HEK293 (cell line): ENCODE data around the gene DCLK3.

Source experiments
- CTCF ChIA-PET: fragments of 350-600 bp; formaldehyde crosslinking; extraction: SDS; loops from one replicate; lab custom pipeline; 2021; ENCODE audit warnings: antibody characterized with exemption; lab: Yijun Ruan, JAX
- POLR2A ChIA-PET: fragments of 300-600 bp; formaldehyde crosslinking; extraction: SDS; loops from one replicate; lab custom pipeline; 2020; ENCODE audit warnings: antibody characterized with exemption, inconsistent platforms; lab: Yijun Ruan, JAX
- H3K27ac ChIP-seq: fragments of 200-500 bp; sonication (Bioruptor generic); 2 replicates; pipeline ENCODE4 v1.5.1; 2014; ENCODE audit warnings: low read depth, low read length, control low read depth, inconsistent platforms; ENCODE audit errors: extremely low read depth
- H3K36me3 ChIP-seq, 2 experiments: fragments of 200-500 bp in 1 of 2; sonication (Bioruptor generic) in 1 of 2; 1 replicate in 1 of 2; 2 replicates in 1 of 2; pipeline ENCODE4 v1.5.1; 2014 to 2017; ENCODE audit warnings: inconsistent platforms in 2 of 2, low read length in 2 of 2; ENCODE audit not compliant: control insufficient read depth in 2 of 2, insufficient read depth in 1 of 2
- H3K4me1 ChIP-seq: fragments of 200-500 bp; sonication (Bioruptor generic); 2 replicates; pipeline ENCODE4 v1.5.1; 2014; ENCODE audit warnings: mild to moderate bottlenecking, low read length, inconsistent platforms; ENCODE audit not compliant: control insufficient read depth, insufficient read depth
- H3K4me3 ChIP-seq: 2 replicates; pipeline ENCODE4 v1.5.1; 2011; ENCODE audit warnings: low read depth, mild to moderate bottlenecking, control low read depth, low read length, moderate library complexity
- H3K9me3 ChIP-seq: fragments of 200-500 bp; sonication (Bioruptor generic); 2 replicates; pipeline ENCODE4 v1.5.1; 2014; ENCODE audit warnings: low read depth, low read length, inconsistent platforms; ENCODE audit not compliant: control insufficient read depth, insufficient read depth
- BCL11B ChIP-seq: fragments of 450-650 bp; formaldehyde crosslinking; IDR thresholded peaks from 2 replicates; pipeline ENCODE4 v1.5.1; 2016; ENCODE audit warnings: low read depth, missing biosample characterization, missing genetic modification characterization
- KLF9 ChIP-seq: fragments of 450-650 bp; formaldehyde crosslinking; IDR thresholded peaks from 2 replicates; pipeline ENCODE4 v1.5.1; 2016; ENCODE audit warnings: missing biosample characterization, missing genetic modification characterization, low read depth
- MZF1 ChIP-seq: fragments of 450-650 bp; formaldehyde crosslinking; IDR thresholded peaks from 2 replicates; pipeline ENCODE4 v1.5.1; 2017; ENCODE audit warnings: missing biosample characterization, missing genetic modification characterization, borderline replicate concordance
- PRDM1 ChIP-seq: fragments of 450-650 bp; formaldehyde crosslinking; IDR thresholded peaks from 2 replicates; pipeline ENCODE4; 2016; ENCODE audit warnings: missing biosample characterization, missing genetic modification characterization
- TCF7L2 ChIP-seq: IDR thresholded peaks from 2 replicates; pipeline ENCODE4 v1.6.1; 2011; ENCODE audit warnings: low read depth, mild to moderate bottlenecking, inconsistent platforms, low read length, moderate library complexity, borderline replicate concordance
- WT1 ChIP-seq: fragments of 450-650 bp; formaldehyde crosslinking; IDR thresholded peaks from 2 replicates; pipeline ENCODE4 v1.5.1; 2016; ENCODE audit warnings: missing biosample characterization, missing genetic modification characterization
- YY1 ChIP-seq: fragments of 450-650 bp; formaldehyde crosslinking; IDR thresholded peaks from 2 replicates; pipeline ENCODE4 v1.5.1; 2018; ENCODE audit warnings: missing biosample characterization, missing genetic modification characterization
- ZBTB21 ChIP-seq: fragments of 450-650 bp; formaldehyde crosslinking; IDR thresholded peaks from 2 replicates; pipeline ENCODE4 v1.5.1; 2017; ENCODE audit warnings: missing biosample characterization, missing genetic modification characterization
- ZFP41 ChIP-seq: fragments of 450-650 bp; formaldehyde crosslinking; IDR thresholded peaks from 2 replicates; pipeline ENCODE4 v1.5.1; 2016; ENCODE audit warnings: missing biosample characterization, missing genetic modification characterization, borderline replicate concordance
- ZNF121 ChIP-seq: fragments of 450-650 bp; formaldehyde crosslinking; IDR thresholded peaks from 2 replicates; pipeline ENCODE4 v1.5.1; 2016; ENCODE audit warnings: missing biosample characterization, missing genetic modification characterization
- ZNF169 ChIP-seq: fragments of 450-650 bp; formaldehyde crosslinking; IDR thresholded peaks from 2 replicates; pipeline ENCODE4 v1.5.1; 2016; ENCODE audit warnings: missing biosample characterization, missing genetic modification characterization
- ZNF211 ChIP-seq: fragments of 450-650 bp; formaldehyde crosslinking; IDR thresholded peaks from 2 replicates; pipeline ENCODE4 v1.5.1; 2016; ENCODE audit warnings: low read depth, missing biosample characterization, missing genetic modification characterization
- ZNF221 ChIP-seq: fragments of 450-650 bp; formaldehyde crosslinking; IDR thresholded peaks from 2 replicates; pipeline ENCODE4 v1.5.1; 2017; ENCODE audit warnings: missing biosample characterization, missing genetic modification characterization, borderline replicate concordance
- ZNF350 ChIP-seq: fragments of 450-650 bp; formaldehyde crosslinking; IDR thresholded peaks from 2 replicates; pipeline ENCODE4 v1.5.0; 2017; ENCODE audit warnings: missing biosample characterization, mild to moderate bottlenecking, missing genetic modification characterization
- ZNF354C ChIP-seq: fragments of 450-650 bp; formaldehyde crosslinking; IDR thresholded peaks from 2 replicates; pipeline ENCODE4 v1.5.1; 2016; ENCODE audit warnings: missing biosample characterization, missing genetic modification characterization, low read depth, borderline replicate concordance
- ZNF391 ChIP-seq: fragments of 450-650 bp; formaldehyde crosslinking; IDR thresholded peaks from 2 replicates; pipeline ENCODE4 v1.5.1; 2016; ENCODE audit warnings: low read depth, missing biosample characterization, missing genetic modification characterization, borderline replicate concordance
- ZNF394 ChIP-seq: fragments of 450-650 bp; formaldehyde crosslinking; IDR thresholded peaks from 2 replicates; pipeline ENCODE4 v1.5.1; 2016; ENCODE audit warnings: missing biosample characterization, missing genetic modification characterization, mild to moderate bottlenecking, moderate library complexity, borderline replicate concordance
- ZNF501 ChIP-seq: fragments of 450-650 bp; formaldehyde crosslinking; IDR thresholded peaks from 2 replicates; pipeline ENCODE4 v1.5.1; 2016; ENCODE audit warnings: missing biosample characterization, missing genetic modification characterization
- ZNF629 ChIP-seq: fragments of 450-650 bp; formaldehyde crosslinking; IDR thresholded peaks from 2 replicates; pipeline ENCODE4 v1.5.1; 2017; ENCODE audit warnings: missing biosample characterization, missing genetic modification characterization
- ZNF664 ChIP-seq: fragments of 450-650 bp; formaldehyde crosslinking; IDR thresholded peaks from 2 replicates; pipeline ENCODE4 v1.5.1; 2016; ENCODE audit warnings: missing biosample characterization, missing genetic modification characterization
- ZNF76 ChIP-seq: fragments of 450-650 bp; formaldehyde crosslinking; IDR thresholded peaks from 2 replicates; pipeline ENCODE4; 2016; ENCODE audit warnings: low read depth, missing biosample characterization, missing genetic modification characterization, borderline replicate concordance
- ZNF792 ChIP-seq: fragments of 450-650 bp; formaldehyde crosslinking; IDR thresholded peaks from 2 replicates; pipeline ENCODE4 v1.5.1; 2016; ENCODE audit warnings: missing biosample characterization, missing genetic modification characterization
- ZNF830 ChIP-seq: fragments of 450-650 bp; IDR thresholded peaks from 2 replicates; pipeline ENCODE4 v1.5.0; 2018; ENCODE audit warnings: missing biosample characterization, missing genetic modification characterization, low read depth, mild to moderate bottlenecking, moderate library complexity
- ZSCAN16 ChIP-seq: fragments of 450-650 bp; formaldehyde crosslinking; IDR thresholded peaks from 2 replicates; pipeline ENCODE4 v1.5.1; 2016; ENCODE audit warnings: missing biosample characterization, missing genetic modification characterization
- ZXDB ChIP-seq: fragments of 450-650 bp; formaldehyde crosslinking; IDR thresholded peaks from 2 replicates; pipeline ENCODE4 v1.5.1; 2016; ENCODE audit warnings: missing biosample characterization, missing genetic modification characterization
- TF ChIP-seq, protein P1 (sequence below): fragments of 450-650 bp; formaldehyde crosslinking; IDR thresholded peaks from 2 replicates; pipeline ENCODE4 v1.5.1; 2016; ENCODE audit warnings: missing biosample characterization, missing genetic modification characterization
- TF ChIP-seq, protein P2 (sequence below): fragments of 450-650 bp; formaldehyde crosslinking; optimal IDR thresholded peaks from 2 replicates; pipeline ENCODE3; 2016; ENCODE audit warnings: missing biosample characterization, mild to moderate bottlenecking, missing genetic modification characterization
- TF ChIP-seq, protein P3 (sequence below): fragments of 450-650 bp; formaldehyde crosslinking; IDR thresholded peaks from 2 replicates; pipeline ENCODE4 v1.5.1; 2016; ENCODE audit warnings: missing biosample characterization, missing genetic modification characterization
- TF ChIP-seq, protein P4 (sequence below): fragments of 450-650 bp; formaldehyde crosslinking; IDR thresholded peaks from 2 replicates; pipeline ENCODE4 v1.5.1; 2017; ENCODE audit warnings: missing biosample characterization, missing genetic modification characterization

Gene DCLK3

DNA sequence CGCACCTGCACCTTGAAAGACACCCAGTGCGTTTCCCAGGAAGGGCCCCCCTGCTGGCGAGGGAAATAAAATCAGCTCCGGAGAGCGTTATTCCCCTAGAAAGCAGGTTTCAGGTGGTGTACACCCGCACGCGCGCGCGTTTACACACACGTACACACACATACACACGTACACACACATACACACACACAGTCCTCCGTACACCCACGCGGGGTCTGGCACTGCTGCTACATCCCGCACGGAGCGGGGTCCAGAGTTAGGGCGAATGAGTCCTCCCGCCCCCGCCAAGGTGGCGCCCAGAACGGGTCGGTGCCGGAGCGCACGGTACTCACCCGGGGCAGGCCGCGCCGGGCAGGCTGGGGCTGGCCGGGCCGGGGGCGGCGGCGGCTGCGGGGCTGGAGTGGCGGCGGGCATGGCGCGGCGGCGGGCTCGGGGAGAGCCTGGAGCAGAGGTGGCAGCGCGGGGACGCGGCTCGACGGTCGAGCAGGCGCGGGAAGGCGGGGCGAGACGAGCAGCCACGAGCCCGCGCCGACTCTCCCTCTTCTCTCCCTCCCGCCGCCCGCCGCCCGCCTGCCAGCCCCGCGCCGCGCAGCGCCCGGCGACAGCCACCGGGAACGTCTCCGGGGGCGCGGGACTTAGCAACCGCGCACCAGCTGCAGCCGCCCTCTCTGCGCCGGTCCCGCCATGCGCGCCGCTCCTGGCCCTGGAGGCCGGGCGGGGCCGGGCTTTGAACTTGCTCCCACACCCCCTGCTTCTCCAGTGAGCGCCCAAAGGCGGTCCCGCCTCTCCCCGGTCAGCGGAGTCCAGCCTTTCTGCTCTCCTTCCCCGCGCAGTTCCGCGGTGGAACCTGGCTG, at the start of gene DCLK3 (continued):
- TF ChIP-seq ZNF501 (tag by site-specific recombination): no peak
- TF ChIP-seq, protein P1, sequence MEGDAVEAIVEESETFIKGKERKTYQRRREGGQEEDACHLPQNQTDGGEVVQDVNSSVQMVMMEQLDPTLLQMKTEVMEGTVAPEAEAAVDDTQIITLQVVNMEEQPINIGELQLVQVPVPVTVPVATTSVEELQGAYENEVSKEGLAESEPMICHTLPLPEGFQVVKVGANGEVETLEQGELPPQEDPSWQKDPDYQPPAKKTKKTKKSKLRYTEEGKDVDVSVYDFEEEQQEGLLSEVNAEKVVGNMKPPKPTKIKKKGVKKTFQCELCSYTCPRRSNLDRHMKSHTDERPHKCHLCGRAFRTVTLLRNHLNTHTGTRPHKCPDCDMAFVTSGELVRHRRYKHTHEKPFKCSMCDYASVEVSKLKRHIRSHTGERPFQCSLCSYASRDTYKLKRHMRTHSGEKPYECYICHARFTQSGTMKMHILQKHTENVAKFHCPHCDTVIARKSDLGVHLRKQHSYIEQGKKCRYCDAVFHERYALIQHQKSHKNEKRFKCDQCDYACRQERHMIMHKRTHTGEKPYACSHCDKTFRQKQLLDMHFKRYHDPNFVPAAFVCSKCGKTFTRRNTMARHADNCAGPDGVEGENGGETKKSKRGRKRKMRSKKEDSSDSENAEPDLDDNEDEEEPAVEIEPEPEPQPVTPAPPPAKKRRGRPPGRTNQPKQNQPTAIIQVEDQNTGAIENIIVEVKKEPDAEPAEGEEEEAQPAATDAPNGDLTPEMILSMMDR (tag by site-specific recombination): 0 out of 2 replicates have a peak, but pooled peaks have one; percentile 12
- TF ChIP-seq, all 188 proteins: peak for 10

DNA sequence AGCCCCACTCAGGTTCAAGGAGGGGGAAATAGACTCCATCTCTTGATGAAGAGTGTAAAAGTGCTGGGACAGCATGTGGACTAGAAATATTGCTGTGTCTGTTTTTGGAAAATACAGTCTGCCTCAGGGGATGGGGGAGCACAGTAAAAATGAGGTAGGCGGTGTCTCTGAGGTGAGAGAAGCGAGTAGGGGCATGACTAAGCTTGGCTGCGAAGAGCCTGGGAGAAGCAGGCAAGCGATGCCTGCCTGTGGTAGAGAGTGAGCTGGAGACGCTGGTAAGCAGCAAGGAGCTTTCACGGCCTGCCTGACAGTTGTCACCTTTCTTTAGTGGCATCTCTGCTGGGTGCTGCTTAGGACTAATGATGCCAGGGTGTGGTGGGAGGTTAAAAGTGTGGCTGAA, 49.0 kb upstream of the DCLK3 start:
- no peak overlapping the region for H3K4me3 ChIP-seq
- ChIA-PET POLR2A (no interaction called here), CTCF (interaction anchor here (1.4 kb wide), 1 partner anchor 55 kb away, joined by 5 read pairs; no protein-coding TSS in a partner anchor)

DNA sequence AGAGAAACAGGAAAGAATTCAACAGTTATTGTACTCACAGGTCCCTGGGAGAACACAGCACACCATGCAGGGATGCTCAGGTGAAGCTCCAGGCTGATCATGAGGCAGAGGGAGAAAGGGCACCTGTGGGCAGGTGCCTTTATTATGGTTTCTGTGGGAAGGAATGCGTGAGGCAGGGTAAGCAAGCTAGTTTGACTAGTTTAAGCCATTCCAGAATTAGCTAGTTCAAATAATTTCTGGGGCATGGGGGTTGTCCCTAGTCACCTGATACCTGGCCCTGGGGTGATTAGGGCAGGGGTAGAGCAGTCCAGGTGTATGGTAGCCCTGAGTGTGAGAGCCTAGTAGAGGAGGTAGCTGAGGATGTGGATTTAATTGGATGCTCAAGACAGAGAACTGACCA, 47.9 kb upstream of the DCLK3 start:
- no peaks in the 10 kb centered on the region for H3K4me1 ChIP-seq
- TF ChIP-seq ZSCAN16 (tag by site-specific recombination) (no peak), ZNF169 (no peak), ZNF664 (no peak), WT1 (tag by site-specific recombination) (no peak), PRDM1 (tag by site-specific recombination) (no peak), ZNF792 (tag by site-specific recombination) (no peak), ZNF391 (tag by site-specific recombination) (no peak), YY1 (tag by site-specific recombination) (no peak), ZNF354C (tag by site-specific recombination) (no peak), ZNF221 (tag by site-specific recombination) (no peak), ZXDB (no peak), ZNF394 (tag by site-specific recombination) (no peak), ZNF350 (tag by site-specific recombination) (no peak), ZNF211 (tag by site-specific recombination) (no peak)
- TF ChIP-seq, protein P2, sequence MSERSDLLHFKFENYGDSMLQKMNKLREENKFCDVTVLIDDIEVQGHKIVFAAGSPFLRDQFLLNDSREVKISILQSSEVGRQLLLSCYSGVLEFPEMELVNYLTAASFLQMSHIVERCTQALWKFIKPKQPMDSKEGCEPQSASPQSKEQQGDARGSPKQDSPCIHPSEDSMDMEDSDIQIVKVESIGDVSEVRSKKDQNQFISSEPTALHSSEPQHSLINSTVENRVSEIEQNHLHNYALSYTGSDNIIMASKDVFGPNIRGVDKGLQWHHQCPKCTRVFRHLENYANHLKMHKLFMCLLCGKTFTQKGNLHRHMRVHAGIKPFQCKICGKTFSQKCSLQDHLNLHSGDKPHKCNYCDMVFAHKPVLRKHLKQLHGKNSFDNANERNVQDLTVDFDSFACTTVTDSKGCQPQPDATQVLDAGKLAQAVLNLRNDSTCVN (tag by site-specific recombination): no peak
- TF ChIP-seq, protein P3, sequence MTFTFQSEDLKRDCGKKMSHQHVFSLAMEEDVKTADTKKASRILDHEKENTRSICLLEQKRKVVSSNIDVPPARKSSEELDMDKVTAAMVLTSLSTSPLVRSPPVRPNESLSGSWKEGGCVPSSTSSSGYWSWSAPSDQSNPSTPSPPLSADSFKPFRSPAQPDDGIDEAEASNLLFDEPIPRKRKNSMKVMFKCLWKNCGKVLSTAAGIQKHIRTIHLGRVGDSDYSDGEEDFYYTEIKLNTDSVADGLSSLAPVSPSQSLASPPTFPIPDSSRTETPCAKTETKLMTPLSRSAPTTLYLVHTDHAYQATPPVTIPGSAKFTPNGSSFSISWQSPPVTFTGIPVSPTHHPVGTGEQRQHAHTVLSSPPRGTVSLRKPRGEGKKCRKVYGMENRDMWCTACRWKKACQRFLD (tag by site-specific recombination): no peak
- H3K36me3 ChIP-seq: no peaks in the 10 kb centered on the region
- no peaks in the 10 kb centered on the region for H3K9me3 ChIP-seq
- no peak overlapping the region for H3K4me3 ChIP-seq
- ChIA-PET POLR2A (no interaction called here), CTCF (interaction anchor here (0.6 to 1.4 kb wide), 3 partner anchors 20 to 56 kb away, joined by 3 to 5 read pairs (median 3); no protein-coding TSS in a partner anchor)
- H3K27ac ChIP-seq: no peak overlapping the region

More for the DNA sequence above, 49.0 kb upstream of the DCLK3 start:
- H3K36me3 ChIP-seq: no peaks in the 10 kb centered on the region
- H3K27ac ChIP-seq: no peak overlapping the region
- H3K4me1 ChIP-seq: no peaks in the 10 kb centered on the region
- H3K9me3 ChIP-seq: no peaks in the 10 kb centered on the region
- no peak for TF ChIP-seq ZNF629 (tag by site-specific recombination)
- TF ChIP-seq ZBTB21 (tag by site-specific recombination): no peak
- TF ChIP-seq TCF7L2: no peak
- TF ChIP-seq BCL11B (tag by site-specific recombination): no peak
- TF ChIP-seq ZNF830 (tag by site-specific recombination): no peak
- TF ChIP-seq ZNF76 (tag by site-specific recombination): no peak
- no peak for TF ChIP-seq KLF9
- TF ChIP-seq ZNF121 (tag by site-specific recombination): no peak
- no peak for TF ChIP-seq MZF1 (tag by site-specific recombination)
- TF ChIP-seq, protein P4, sequence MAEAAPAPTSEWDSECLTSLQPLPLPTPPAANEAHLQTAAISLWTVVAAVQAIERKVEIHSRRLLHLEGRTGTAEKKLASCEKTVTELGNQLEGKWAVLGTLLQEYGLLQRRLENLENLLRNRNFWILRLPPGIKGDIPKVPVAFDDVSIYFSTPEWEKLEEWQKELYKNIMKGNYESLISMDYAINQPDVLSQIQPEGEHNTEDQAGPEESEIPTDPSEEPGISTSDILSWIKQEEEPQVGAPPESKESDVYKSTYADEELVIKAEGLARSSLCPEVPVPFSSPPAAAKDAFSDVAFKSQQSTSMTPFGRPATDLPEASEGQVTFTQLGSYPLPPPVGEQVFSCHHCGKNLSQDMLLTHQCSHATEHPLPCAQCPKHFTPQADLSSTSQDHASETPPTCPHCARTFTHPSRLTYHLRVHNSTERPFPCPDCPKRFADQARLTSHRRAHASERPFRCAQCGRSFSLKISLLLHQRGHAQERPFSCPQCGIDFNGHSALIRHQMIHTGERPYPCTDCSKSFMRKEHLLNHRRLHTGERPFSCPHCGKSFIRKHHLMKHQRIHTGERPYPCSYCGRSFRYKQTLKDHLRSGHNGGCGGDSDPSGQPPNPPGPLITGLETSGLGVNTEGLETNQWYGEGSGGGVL (tag by site-specific recombination): no peak
- TF ChIP-seq ZFP41: no peak
